ENCODE data around the gene TMEM115.
A peak's percentile ranks its signal among the peaks of the same experiment; 100 is the strongest.

Gene TMEM115

GRCh38 chr3:50340448-50341329, 18.6 kb downstream of the TMEM115 start, which contains the start of gene RASSF1:
RASSF1 (minus strand) TSS chr3:50340836; CDS start chr3:50340805, 31 bp downstream.
- no peak for DNase-seq (ENCODE audit: low read depth)
- no peak for TF ChIP-seq CTCF (IDR thresholded peaks at IDR 0.05; ENCODE audit: low read depth, low read length, missing control alignments)
- no peak within 1 kb of the TSS for H3K4me3 ChIP-seq (ENCODE audit: low read depth, low read length)
- in situ Hi-C loops (cut with HindIII; ENCODE audit: low sequenced_read_pairs) = no loop called here

- H3K4me3 ChIP-seq (ENCODE audit: low read depth, low read length) = no peak overlapping the region
- in situ Hi-C loops (cut with HindIII; ENCODE audit: low sequenced_read_pairs) = no loop called here
- TF ChIP-seq CTCF (IDR thresholded peaks at IDR 0.05; ENCODE audit: low read depth, low read length, missing control alignments) = no peak
- DNase-seq (ENCODE audit: low read depth) = no peak
These were observed 19.2 kb downstream of the TMEM115 start for GRCh38 chr3:50340147-50340447.

GRCh38 chr3:50339485-50340146, 19.7 kb downstream of the TMEM115 start:
- in situ Hi-C loops (cut with HindIII; ENCODE audit: low sequenced_read_pairs) = no loop called here
- no peak overlapping the region for H3K4me3 ChIP-seq (ENCODE audit: low read depth, low read length)
- DNase-seq (ENCODE audit: low read depth) = no peak
- no peak for TF ChIP-seq CTCF (IDR thresholded peaks at IDR 0.05; ENCODE audit: low read depth, low read length, missing control alignments)

- no peak for TF ChIP-seq CTCF (IDR thresholded peaks at IDR 0.05; ENCODE audit: low read depth, low read length, missing control alignments)
- no peak overlapping the region for H3K4me3 ChIP-seq (ENCODE audit: low read depth, low read length)
These were observed 20.4 kb downstream of the TMEM115 start for GRCh38 chr3:50338965-50339364.

GRCh38 chr3:50337175-50337861, 22.0 kb downstream of the TMEM115 start:
- in situ Hi-C loops (cut with HindIII; ENCODE audit: low sequenced_read_pairs) = no loop called here
- H3K4me3 ChIP-seq (ENCODE audit: low read depth, low read length) = peak overlapping the region; percentile 74
- TF ChIP-seq CTCF (IDR thresholded peaks at IDR 0.05; ENCODE audit: low read depth, low read length, missing control alignments) = no peak
- DNase-seq (ENCODE audit: low read depth) = peak; percentile 98

More at GRCh38 chr3:50338965-50339364, 20.4 kb downstream of the TMEM115 start:
- no peak for DNase-seq (ENCODE audit: low read depth)
- in situ Hi-C loops (cut with HindIII; ENCODE audit: low sequenced_read_pairs) = no loop called here

GRCh38 chr3:50336452-50337174, 22.7 kb downstream of the TMEM115 start:
- peak overlapping the region; percentile 74 for H3K4me3 ChIP-seq (ENCODE audit: low read depth, low read length)
- no peak for DNase-seq (ENCODE audit: low read depth)
- no peak for TF ChIP-seq CTCF (IDR thresholded peaks at IDR 0.05; ENCODE audit: low read depth, low read length, missing control alignments)
- in situ Hi-C loops (cut with HindIII; ENCODE audit: low sequenced_read_pairs) = no loop called here
